CMK (cell line): ENCODE measurements around the gene H2AZ1.
"Not testable (repeated sequence)": the region's sequence is repeated elsewhere in the genome, so short reads cannot be mapped to it uniquely, and the experiment has no call there.

Experiments used
- DNase-seq: peaks from one replicate; pipeline ENCODE4 v3.0.0-alpha.2; 2010; ENCODE audit warnings: low read depth

Gene H2AZ1

DNA sequence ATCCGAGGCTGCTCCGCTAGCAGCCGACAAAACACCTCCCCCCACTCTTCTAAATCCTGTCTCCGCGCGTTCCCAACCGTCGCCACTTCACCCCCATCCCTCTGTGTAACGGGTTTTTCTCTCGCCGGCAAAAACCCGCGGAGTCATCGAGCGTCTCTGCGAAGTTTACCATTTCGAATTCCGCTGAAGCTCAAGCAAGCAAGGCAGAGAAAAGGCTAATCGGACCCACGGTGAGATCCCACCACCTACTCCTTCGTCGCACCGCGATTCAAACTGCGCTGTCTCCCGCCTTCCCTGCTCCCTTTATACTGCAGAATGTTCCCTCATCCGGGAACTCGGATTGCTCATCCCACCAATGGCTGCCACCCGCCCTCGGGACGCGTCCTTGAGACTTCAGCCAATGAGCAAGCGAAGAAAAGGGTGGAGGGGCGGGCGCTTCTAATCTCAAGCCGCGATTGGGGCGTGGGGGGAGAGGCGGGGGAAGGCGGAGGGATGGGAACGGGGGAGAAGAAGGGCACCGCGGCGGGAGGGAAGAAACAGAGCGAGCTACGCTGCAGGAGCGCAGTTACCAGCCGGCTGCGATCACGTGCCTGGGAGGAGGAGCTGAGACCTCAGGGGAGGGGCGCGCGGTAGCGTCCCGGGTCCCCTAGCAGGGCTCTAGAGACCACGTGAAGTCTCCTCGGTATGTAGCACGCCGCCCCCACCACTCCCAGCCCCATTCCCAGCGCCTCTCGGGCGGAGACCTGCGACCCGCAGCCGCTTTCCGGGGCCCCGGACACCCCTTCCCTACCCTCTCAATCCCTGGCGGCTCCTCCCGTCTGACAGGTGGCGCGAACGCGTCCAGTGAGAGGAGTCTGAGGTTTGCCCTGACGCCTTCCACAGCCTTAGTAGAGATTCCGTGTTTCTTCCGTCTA lies at the start of gene H2AZ1:
H2AZ1 (minus strand) TSS at position 277 of the 914 bp plus-strand sequence; CDS start at position 172, 105 bp downstream.
- DNase-seq = peak; percentile 95

DNA sequence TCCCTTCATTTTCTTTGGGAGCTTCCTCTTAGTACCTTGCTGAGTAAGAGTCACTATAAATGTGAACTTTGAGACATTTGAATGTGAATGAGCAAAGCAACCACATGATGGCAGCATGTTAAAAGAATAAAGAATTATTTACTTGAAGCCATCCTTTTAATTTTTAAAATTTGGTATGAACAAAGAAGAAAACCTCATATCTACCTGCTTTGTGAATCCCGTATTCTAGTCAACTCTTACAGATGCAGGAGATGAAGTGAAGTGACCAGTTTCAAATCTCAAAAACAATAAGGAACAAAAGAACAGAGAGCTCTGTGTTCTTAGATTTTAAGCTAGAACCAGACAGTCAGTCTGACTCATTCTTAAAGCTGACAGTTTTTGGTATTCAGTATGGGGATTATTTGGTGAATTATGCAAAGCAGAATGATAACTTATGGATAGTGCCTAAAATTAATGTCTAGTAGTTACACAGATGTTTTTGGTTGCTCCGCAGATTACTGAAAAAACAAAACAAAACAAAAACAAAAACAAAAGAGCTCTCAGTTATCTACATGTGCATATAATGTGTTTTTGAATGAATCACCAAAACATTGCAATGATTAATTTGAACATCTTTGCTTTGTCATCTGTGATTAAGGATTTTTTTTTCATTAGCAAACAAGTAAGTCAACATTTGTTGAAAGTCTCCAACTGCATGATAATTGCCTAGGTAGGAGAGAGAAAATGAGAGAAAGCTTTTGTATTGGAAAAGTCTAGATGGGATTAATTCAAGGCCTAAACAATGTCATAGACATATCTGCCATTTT lies 48.2 kb upstream of the H2AZ1 start:
- DNase-seq = no peak

DNA sequence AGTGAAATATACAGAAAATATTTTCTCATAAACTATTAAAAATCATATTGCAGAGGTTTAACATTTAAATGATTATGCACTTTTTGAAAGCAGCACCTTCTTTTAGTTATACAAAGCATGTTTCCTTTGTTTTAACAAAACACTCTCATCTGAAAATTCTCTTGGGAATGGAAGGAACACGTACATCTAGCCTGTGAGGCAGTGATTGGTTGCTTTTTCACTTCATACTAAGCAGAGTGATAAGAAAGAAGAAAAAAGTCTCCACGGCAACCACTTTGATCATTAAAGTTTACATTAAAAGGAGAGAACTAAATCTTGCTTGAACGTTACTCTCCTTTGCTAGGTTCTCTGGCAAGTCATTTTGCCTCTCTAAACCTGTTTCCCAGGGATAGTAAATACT lies 41.7 kb upstream of the H2AZ1 start:
- no peak for DNase-seq

DNA sequence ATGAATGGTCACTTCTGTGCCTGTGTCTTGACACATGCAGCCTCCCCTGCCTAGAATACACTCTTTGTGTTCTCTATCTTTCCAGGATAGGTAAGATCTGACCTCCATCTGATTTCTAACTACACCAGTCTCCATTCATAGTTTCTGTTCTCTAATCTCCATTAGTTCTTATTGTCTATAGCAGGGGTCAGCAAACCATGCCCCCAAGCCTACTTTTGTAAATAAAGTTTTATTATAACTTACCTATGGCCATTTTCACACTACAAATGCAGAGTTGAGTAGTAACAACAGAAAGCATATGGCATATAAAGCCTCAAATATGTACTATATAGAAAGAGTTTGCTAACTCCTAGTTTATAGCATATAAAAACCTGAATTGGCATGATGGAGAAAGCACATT lies 37.6 kb upstream of the H2AZ1 start:
- DNase-seq = no peak

DNA sequence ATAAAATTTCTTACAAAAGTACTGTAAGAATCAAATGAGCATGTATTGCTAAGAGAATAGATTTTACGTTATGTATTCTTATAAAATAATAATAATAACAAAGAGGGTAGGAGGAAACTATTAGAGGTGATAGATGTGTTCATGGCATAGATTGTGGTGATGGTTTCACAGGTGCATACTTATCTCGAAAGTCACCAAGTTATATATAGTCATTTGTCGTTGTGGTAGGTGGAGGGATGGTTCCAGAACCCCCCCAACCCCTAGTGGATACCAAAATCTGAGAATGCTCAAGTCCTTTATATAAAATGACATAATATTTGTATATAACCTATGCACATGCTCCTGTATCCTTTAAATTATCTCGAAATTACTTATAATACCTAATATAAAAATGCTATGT lies 36.7 kb upstream of the H2AZ1 start:
- DNase-seq = no peak

DNA sequence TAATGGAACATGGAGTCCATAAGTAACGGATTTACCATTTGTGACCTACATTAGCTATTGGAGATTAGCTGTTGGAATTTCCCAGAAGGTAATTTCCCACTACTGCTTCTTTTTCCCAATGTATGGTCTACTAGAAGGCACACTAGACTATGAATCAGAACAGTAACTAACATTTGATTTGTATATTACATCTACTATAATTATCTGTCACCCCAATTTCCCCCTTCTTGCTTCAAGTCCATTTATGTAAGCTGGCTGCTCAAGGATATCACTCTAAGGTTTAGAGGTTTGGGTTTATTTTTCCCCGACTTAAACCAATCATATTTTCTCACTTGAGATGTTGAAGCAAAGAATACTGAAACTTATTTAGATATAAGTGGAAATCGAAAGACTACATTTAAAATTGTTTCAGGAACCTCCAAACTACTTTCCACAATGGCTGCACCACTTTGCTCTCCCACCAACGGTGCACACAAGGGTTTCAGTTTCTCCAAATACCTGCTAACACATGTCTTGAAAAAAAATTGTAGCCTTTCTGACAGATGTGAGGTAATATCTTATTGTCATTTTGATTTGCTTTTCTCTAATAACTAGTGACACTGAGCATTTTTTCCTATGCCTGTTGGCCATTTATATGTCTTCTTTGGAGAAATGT lies 33.3 kb upstream of the H2AZ1 start:
- no peak for DNase-seq

DNA sequence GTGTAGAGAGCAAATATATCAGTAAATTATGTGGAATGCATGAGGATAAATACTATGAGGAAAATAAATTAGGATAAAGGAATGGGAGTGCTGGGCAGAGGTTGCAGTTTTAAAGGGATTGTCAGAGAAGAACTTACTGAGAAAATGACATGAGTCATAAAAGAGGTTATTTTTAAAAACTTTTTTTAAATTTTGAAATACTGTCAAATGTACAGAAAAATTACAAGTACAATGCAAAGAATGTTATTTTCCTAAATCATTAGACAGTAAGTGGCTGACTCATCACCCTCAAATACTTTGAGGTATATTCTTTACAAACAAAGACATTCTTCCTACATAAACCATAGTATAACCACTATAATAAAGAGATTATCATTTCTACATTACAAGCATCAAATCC lies 29.8 kb upstream of the H2AZ1 start:
- DNase-seq = no peak

DNA sequence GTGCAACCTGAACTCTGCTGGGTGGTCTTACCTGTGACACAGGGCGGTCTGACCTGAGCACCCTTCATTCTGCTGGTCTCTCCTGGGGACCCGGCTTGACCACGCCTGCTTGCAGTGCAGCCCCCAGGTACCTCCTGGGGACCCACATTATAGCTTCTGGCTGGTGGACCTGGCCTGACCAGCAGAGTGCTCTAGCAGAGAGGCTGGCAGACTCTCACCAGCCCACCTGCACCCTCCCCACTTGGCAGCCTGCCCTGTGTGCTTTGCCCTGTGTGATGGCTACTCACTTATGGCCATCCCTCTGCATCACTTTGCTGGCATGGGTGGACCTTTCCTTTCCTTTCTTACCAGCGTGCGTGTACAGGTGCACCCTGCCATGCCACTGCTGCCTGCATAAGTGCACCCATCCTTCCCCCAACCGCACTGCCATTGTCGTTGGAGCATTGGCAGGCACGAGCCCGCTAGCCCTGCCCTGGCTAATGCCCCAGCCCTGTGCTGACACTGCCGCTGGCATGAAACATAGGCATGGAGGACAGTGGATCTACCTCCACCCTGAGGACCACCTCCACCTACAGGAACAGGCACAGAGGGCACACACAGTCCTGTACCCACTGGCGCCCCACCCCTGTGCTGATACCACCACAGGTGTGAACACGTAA lies 21.5 kb upstream of the H2AZ1 start:
- no peak for DNase-seq

DNA sequence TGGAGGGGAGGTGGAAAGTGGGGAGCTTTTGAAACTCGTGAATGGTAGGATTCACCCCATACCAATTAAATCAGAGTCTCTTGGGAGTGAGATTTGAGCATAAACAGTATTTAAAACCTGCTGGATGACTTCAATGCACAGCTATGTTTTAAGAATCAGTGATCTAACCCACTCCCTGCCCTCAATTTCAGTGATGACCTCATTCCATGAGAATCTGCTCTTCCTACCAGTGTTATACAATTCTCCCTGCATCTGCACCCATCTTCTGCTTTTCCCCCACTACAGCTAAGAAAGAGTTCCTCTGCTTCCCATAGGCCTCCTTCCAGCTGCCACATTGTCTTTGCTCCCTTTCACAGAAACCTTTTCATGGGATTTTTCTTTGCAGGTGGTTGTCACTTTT lies 18.3 kb upstream of the H2AZ1 start:
- no peak for DNase-seq

DNA sequence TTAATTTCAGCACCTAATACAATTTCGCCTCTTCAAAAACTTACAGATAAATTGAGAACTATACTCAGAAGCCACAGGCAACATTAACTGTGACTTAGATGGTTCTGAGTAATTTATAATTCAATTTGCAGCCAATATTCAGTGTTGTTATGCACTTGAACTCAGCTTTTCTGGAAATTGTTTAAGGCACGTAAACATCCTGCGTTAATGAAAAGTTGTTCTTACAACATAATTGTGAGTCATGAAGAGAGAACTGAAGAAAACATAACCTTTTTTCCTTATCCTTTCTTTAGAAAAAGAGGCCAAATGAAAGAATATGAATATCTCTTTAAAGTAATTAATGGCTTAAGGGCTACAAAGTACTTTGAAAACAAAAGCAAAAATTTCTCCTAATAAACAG lies 16.6 kb upstream of the H2AZ1 start:
- no peak for DNase-seq

DNA sequence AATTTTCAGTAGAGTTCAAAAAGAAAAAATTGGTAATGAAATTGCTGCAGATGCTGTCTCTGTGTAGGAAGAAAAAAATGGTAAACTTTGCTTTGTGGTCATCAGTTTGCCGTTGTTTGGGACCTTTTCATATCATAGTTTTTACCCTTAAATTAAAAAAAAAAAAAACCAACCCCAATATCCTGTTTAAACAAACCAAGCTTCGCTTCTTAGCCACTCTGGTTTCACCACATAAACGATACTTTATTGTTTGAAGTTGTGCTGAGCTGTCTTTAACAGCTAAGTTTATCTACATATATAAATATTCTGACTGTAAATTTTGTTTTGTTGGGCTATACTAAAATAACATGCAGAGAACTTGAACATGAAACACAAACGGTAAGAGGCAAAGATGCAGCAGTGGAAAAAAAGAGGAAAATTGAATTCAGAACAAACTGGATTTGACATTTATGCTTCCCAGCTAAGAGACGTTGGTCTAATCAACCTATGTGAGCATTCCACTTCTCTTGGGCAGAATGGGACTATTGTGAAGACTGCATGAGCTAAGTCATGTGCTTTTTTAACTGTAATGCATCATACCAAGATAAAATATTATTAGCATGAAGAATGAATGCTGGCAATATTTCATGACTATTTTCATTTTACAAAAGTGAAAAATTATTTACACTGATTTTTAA lies 15.7 kb upstream of the H2AZ1 start:
- DNase-seq = no peak

DNA sequence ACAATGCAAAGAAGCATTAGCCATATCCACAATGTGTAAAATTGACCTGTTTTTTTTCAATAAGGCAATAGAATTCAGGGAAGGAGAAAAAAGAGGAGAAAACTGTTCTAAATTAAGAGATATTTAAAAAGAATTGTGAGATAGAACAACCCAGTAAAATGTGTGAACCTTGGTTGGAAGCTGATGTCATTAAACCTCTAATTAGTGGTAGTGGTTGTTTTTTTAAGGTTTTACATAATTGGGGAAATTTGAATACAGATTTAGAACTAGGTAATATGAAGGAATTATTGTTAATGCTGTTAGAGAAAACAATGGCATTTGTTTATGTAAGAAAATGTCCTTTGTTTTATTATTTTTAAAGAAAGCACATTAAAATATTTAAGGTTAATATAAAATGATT lies 15.1 kb upstream of the H2AZ1 start:
- no peak for DNase-seq

DNA sequence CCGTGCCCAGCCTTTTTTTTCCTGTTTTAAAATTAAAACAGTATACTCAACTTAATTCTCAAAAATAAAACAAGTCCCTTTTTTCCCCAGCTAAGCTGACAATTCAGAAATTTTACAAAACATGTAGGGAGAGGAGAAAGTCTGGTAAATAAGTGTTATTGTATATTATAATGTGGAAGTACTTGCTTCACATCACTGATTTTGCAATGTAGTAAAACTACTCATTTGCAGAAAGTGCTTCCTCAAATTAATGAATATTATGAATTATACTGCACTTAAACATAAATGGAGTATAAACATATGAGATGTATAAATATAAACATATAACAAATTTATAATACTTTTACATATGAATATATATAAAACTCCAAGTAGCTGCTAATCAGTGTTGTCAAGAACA lies 11.6 kb upstream of the H2AZ1 start:
- no peak for DNase-seq

DNA sequence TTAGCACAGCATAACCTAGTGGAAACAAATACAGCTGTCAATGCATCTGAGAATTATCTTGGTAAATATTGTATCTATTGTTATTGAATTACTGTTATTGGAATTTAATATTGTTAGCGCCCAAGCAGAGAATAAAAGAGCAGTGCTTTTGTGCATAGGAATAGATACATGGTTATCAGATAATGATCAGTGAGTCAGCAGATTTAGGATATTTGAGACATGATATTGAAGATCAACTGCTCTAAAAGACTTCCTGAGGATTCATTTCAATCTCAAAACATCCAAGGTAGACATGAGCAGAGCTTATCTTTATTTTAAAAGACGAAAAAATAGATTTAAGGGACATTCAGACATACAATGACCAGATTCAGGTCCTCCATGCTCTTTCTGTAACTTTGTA lies 10.6 kb upstream of the H2AZ1 start:
- DNase-seq = no peak

DNA sequence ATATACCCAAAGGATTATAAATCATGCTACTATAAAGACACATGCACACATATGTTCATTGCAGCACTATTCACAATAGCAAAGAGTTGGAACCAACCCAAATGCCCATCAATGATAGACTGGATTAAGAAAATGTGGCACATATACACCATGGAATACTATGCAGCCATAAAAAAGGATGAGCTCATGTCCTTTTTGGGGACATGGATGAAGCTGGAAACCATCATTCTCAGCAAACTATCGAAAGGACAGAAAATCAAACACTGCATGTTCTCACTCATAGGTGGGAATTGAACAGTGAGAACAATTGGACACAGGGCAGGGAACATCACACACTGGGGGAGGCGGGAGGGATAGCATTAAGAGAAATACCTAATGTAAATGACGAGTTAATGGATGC lies 8.1 kb upstream of the H2AZ1 start:
- not testable (repeated sequence) for DNase-seq

DNA sequence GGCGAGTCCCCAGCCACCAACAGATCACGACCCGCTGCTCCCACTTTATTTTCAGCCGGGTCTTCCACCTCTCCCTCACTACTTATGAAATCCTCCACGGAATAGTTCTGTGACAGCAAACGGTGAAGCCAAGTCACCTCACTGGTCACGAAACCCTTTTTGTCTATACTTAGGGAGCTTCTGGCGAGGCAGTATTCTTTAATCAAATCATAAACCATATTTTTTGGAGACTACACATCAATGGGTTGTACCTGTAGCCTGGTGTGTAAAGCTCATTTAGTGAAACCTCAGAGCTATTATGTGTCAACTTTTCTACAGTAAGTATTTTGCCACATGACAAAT lies 809 bp upstream of the H2AZ1 start:
- no peak for DNase-seq

DNA sequence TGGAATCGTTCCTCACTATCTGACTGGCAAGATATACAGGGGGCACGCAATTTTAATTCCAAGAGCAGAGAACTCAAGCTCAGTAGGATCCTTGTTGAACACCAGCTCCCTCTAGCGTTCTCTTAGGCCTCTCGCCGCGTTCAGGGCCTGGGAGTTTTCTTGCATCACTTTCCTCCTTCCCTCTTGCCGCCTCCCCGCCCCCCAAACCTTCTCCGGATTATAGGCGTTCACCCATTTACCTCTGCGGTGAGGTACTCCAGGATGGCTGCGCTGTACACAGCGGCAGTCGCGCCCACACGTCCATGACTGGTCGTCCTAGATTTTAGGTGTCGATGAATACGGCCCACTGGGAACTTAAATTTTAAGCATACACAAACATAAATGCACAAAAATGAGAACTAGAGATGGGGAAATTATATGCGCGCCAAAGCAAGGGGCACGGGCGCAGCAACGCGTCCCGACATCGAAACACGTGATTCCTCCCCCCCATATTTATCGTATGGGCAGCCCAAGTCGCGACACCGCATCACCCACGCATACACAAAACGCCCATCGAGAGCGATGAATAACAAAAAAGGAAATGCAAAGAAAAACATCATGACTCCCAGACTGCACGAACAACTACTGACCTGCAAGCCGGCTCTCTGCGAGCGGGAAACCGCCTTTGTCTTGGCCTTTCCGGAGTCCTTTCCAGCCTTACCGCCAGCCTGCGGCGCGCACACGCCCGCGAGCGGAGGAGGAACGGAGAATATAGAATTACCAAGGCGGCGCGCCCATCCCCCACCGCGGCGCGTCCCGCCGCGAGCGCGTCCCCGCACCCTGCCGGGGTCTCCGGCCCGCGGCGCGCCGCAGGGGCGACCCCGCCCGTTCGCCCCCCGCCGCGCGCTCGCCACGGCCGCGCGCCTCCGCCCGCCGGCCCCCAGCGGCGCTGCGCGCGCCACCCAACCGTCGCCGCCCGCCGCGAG lies 759 bp downstream of the H2AZ1 start:
- DNase-seq = peak; percentile 71

DNA sequence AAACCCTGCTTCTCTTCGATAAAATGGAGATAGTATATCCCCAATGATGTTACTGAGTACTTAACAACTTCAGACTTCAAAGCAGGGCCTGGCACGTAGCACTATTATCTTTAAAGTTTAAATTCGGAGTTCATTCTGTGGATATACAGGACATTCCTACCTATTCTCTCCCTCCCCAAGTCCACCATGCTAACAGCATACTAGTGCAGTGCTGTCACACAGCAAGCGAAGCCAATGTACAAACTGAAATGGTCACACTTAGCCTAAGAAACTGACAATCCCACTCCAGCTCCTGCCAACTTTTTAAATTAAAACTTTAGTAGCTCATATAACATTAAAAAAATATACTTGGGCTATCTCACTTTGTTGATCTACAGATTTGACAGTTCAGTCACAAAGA lies 2.5 kb downstream of the H2AZ1 start:
- DNase-seq = no peak

DNA sequence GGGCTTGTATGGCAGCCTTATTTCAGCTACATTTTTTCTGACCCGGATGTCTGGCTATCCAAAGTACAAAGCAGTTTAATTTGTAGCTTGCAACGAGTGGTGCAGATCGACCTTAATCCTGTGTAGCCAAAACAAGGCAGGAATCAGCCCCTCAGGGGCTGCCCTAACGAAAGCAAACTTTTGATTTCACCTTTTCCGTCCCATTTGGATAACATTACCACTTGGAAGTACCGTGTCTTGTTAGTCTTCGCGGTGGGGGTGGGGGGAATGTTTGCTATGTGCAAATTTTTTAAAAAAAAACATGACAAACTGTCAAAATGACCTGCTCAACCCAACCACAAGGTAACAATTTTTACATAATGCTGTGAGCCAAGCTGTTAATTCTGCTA lies 2.9 kb downstream of the H2AZ1 start:
- DNase-seq = peak; percentile 41

DNA sequence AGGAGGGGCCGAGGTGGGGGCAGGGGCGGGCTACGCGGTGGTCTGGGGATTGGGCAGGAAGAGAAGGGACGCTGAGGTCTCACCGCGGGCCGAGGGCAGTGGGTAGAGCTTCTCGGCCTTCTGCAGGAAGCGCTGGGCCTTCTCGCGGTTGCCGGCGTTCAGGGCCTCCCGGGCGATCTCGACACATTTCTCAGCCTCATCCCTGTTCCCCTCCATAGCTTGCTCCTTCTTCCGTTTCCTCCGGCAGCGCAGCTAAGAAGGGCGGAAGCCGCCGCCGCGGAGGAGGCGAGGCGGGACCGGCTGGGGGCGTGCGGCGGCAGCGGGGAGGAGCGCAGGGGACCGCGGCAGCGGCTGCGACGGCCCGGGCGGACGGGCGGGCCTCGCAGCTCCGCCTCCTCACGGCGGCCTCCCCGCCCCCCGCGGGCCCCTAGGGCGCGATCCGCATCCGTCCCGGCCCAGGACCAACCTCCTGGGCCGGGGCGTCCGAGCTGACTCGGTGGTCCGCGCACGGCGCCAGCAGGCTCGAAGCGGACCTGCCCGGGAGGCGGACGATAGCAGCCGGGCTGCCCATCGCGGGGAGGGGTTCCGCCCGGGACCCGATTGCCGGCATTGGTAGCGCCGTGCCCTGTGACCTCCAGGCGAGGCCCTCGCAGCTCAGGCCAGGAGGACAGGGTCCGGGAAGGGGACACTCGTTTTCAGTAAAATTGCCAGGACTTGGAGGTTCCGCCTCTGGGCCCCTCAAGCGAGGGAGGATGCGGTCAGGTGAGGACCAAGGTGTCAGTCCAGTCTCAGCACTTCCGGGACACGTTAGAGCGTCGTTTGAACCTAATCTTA lies 3.5 kb downstream of the H2AZ1 start, which contains the start of gene DNAJB14:
DNAJB14 (minus strand) TSS at position 263 of the 834 bp plus-strand sequence; CDS start at position 216, 47 bp downstream.
- DNase-seq = peak; percentile 63
